IPS-20b (cell line): ENCODE data around the gene RHO.
"Not testable (repeated sequence)": the region's sequence is repeated elsewhere in the genome, so short reads cannot be mapped to it uniquely, and the experiment has no call there.

ENCODE experiments used
- H3K27ac ChIP-seq: one replicate; pipeline ENCODE4 v1.5.1; 2013; ENCODE audit warnings: low read length
- H3K27me3 ChIP-seq: 2 replicates; pipeline ENCODE4 v1.6.1; 2013; ENCODE audit warnings: mild to moderate bottlenecking, low read length, inconsistent platforms; ENCODE audit not compliant: insufficient read depth
- H3K36me3 ChIP-seq: 2 replicates; pipeline ENCODE4 v1.6.1; 2013; ENCODE audit warnings: low read depth, mild to moderate bottlenecking, inconsistent platforms, low read length, moderate library complexity; ENCODE audit not compliant: insufficient read depth
- H3K4me1 ChIP-seq: 2 replicates; pipeline ENCODE4 v1.6.1; 2013; ENCODE audit warnings: mild to moderate bottlenecking, control low read depth, inconsistent platforms, low read length, moderate library complexity; ENCODE audit not compliant: insufficient read depth
- H3K4me3 ChIP-seq: 2 replicates; pipeline ENCODE4 v1.5.1; 2013; ENCODE audit warnings: mild to moderate bottlenecking, low read length, inconsistent platforms
- H3K9ac ChIP-seq: 2 replicates; pipeline ENCODE4 v1.6.1; 2013; ENCODE audit warnings: low read depth, mild to moderate bottlenecking, inconsistent platforms, low read length, moderate library complexity
- H3K9me3 ChIP-seq: 2 replicates; pipeline ENCODE4 v1.6.1; 2013; ENCODE audit warnings: mild to moderate bottlenecking, low read depth, low read length, inconsistent platforms; ENCODE audit not compliant: insufficient read depth

The RHO gene

DNA sequence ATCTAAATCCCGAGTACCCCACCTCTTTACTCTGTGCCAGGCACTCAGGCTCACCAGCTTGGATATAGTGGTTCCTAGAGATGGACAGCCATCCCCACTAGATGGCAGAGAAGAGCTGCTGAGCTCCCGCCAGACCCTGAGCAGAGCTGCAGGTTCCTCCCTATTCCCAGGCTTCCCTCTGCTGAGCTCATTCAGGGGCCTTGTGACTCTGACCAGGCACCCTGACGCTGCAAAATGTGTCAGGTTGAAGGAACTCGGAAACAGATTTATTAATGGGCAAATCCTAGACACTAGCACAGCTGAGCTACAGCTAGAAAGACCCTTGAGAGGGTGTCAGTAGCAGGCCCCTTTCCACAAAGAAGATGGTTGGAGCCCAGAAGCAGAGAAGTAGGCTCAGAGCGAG is 38.2 kb upstream of the RHO start:
- H3K9ac ChIP-seq = peak overlapping the region; percentile 60; the same call in 1 of the 2 replicates
- H3K9me3 ChIP-seq = no peaks in the 10 kb centered on the region
- no peaks in the 10 kb centered on the region for H3K27me3 ChIP-seq
- H3K4me3 ChIP-seq = no peak overlapping the region
- H3K4me1 ChIP-seq = peaks cover 22% of the 10 kb centered on the region
- H3K36me3 ChIP-seq = peaks cover 18% of the 10 kb centered on the region; the same call in 1 of the 2 replicates
- peak overlapping the region; percentile 39 for H3K27ac ChIP-seq

DNA sequence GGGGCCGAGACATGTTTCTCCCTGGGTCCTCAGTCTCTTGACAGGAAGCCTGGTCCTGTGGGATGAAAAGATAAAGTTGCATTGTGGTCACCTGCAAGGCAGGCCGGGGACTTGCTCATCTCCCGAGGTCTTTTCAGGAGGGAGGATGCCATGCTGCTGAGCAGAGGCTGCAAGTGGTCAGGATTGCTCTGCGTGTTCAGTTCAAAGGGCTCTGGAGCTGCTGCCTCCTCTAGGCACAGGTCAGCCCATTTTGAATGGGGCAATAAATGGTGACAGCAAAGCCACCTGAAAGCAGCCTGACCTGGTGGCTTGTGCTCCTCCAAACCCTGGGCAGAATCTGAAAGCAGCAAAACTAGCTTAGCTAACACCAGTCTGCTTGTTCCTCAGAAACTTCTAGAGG is 37.4 kb upstream of the RHO start:
- not testable (repeated sequence) for H3K4me3 ChIP-seq

DNA sequence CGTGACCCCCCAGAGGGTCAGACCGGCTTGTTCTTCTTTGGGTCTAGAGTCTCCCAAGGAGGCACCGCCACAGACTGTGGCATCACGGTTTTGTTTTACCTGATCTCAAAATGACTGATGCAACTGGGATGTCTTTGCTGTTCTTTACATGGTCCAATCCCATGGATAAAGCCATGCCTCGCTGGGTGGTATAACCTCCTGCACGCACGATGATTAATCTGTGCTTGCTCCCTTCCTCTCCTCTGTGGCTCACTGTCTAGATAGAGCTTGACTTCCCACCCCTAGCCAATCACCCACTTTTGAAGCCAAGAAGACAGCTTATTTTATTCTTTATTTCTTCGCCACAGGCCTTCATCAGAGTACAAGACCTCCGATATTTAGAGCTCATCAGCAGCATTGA is 36.6 kb upstream of the RHO start:
- H3K36me3 ChIP-seq = peaks cover 18% of the 10 kb centered on the region; the same call in 1 of the 2 replicates
- no peak overlapping the region for H3K4me3 ChIP-seq
- no peaks in the 10 kb centered on the region for H3K9me3 ChIP-seq
- H3K4me1 ChIP-seq = peaks cover 10% of the 10 kb centered on the region
- no peaks in the 10 kb centered on the region for H3K27me3 ChIP-seq
- H3K27ac ChIP-seq = no peak overlapping the region
- no peak overlapping the region for H3K9ac ChIP-seq

More for the DNA sequence above, 37.4 kb upstream of the RHO start:
- H3K9me3 ChIP-seq, H3K27me3 ChIP-seq, H3K27ac ChIP-seq, H3K9ac ChIP-seq: not testable (repeated sequence)
- Histone ChIP-seq H3K36me3 (peaks cover 18% of the 10 kb centered on the region; the same call in 1 of the 2 replicates), H3K4me1 (peaks cover 15% of the 10 kb centered on the region)

DNA sequence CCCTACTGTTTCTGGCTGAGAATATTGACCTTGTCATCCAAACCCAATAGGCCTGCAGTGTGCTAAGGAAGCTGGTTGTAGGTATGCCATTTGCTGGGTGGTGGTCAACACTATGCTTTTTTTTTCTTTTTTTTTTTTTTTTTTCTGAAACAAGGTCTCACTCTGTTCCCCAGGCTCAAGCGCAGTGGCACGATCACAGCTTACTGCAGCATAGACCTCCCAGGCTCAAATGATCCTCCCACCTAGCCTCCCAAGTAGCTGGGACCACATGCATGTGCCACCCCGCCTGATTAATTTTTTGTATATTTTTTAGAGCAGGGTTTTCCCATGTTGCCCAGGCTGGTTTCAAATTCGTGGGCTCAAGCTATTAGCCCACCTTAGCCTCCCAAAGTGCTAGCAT is 35.7 kb upstream of the RHO start:
- Histone ChIP-seq H3K9ac (no peak overlapping the region), H3K27ac (no peak overlapping the region), H3K36me3 (peaks cover 26% of the 10 kb centered on the region; the same call in 1 of the 2 replicates), H3K27me3 (no peaks in the 10 kb centered on the region), H3K4me1 (peaks cover 9% of the 10 kb centered on the region; the same call in 1 of the 2 replicates), H3K4me3 (no peak overlapping the region), H3K9me3 (no peaks in the 10 kb centered on the region)

DNA sequence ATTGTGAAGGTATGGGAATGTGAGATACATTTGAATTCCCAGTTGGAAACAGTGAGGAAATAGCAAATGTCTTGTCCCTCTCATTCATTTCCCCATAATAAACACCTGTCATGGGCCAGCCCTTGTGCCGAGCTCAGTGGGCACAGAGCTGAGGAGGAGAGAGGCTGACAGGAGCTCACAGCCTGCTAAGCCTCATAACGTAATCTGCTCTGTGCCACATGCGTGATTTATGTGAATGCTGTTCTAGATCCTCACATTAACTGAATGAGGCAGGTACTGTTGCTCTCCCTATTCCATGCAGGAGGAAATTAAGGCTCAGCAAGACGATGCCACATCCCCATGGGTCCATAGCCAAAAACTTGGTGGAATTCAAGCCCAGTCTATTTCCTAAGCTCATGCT is 35.2 kb upstream of the RHO start:
- H3K36me3 ChIP-seq = peaks cover 28% of the 10 kb centered on the region; the same call in 1 of the 2 replicates
- no peak overlapping the region for H3K9ac ChIP-seq
- H3K27ac ChIP-seq = no peak overlapping the region

DNA sequence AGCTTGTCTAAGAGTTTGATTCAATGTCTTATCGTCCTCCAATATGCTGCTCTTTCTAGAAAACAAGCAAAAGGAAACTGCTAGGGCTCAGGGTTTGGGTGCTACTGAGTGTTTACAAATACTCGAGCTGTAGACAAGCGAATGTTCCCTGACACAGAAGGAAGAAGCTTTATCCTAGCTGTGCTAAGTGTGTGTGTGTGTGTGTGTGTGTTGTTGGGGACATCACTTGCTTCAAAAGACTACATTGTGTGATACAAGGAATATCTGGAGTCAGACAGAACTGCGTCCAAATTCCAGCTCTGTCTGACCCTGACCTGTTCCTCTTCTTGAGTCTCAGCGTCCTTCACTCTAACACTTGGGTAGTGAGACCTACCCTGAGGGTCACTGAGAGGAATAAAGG is 33.9 kb upstream of the RHO start:
- H3K4me1 ChIP-seq, H3K4me3 ChIP-seq, H3K27ac ChIP-seq, H3K9ac ChIP-seq, H3K9me3 ChIP-seq, H3K27me3 ChIP-seq: not testable (repeated sequence)
- H3K36me3 ChIP-seq = peaks cover 28% of the 10 kb centered on the region; the same call in 1 of the 2 replicates

More for the DNA sequence above, 35.2 kb upstream of the RHO start:
- Histone ChIP-seq H3K4me3 (no peak overlapping the region), H3K4me1 (peaks cover 9% of the 10 kb centered on the region; the same call in 1 of the 2 replicates), H3K9me3 (no peaks in the 10 kb centered on the region), H3K27me3 (no peaks in the 10 kb centered on the region)

DNA sequence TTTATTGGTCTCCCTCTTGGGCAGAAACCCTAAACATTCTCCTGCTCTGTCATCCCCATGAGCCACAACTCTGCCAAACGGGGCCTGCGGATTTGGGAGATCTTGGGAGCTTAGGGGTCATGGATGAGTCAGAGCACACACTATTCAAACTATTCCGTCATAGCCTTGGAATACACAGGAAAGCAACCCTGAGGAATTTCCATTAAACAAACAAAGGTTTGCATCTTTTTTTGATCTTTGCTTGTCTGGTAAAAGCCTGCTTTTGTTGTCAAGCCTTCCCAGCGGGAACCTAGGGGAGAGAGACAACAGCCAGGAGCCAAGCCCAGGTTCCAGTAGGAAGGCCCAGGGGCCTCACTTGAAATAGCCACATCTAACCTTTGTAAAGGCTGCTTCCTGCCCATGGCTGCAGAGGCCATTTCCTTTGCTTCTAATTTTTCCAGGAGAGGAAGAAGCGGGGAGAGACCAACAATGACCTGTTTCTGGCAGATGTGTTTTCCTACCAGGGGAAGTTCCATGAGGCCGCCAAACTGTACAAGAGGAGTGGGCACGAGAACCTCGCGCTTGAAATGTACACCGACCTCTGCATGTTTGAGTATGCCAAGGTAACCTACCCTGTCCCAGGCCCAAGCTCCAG is 33.3 kb upstream of the RHO start:
- not testable (repeated sequence) for H3K4me3 ChIP-seq, H3K9me3 ChIP-seq, H3K4me1 ChIP-seq, H3K27me3 ChIP-seq, H3K9ac ChIP-seq, H3K27ac ChIP-seq
- peaks cover 31% of the 10 kb centered on the region for H3K36me3 ChIP-seq

DNA sequence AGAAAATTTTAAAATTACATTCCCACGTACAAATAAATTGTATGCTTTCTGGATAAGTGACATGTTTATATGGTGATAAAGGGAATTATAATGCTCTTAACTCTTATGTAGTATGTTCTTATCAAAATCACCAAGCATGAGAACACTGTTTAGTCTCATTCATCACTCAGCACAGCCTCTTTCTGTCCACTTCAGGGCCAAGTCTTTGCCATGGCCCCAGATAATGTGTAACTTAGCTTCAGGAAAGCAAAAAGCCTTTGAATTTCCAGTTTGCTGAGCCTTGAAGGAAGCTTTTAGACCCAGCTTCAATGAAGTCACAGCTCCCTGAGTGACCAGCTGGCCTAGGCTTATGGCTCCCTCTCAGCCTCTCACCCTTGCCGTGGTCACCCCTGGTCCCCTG is 30.6 kb upstream of the RHO start:
- H3K4me3 ChIP-seq, H3K4me1 ChIP-seq, H3K27ac ChIP-seq, H3K9ac ChIP-seq, H3K9me3 ChIP-seq, H3K27me3 ChIP-seq: not testable (repeated sequence)
- peaks cover 22% of the 10 kb centered on the region for H3K36me3 ChIP-seq

DNA sequence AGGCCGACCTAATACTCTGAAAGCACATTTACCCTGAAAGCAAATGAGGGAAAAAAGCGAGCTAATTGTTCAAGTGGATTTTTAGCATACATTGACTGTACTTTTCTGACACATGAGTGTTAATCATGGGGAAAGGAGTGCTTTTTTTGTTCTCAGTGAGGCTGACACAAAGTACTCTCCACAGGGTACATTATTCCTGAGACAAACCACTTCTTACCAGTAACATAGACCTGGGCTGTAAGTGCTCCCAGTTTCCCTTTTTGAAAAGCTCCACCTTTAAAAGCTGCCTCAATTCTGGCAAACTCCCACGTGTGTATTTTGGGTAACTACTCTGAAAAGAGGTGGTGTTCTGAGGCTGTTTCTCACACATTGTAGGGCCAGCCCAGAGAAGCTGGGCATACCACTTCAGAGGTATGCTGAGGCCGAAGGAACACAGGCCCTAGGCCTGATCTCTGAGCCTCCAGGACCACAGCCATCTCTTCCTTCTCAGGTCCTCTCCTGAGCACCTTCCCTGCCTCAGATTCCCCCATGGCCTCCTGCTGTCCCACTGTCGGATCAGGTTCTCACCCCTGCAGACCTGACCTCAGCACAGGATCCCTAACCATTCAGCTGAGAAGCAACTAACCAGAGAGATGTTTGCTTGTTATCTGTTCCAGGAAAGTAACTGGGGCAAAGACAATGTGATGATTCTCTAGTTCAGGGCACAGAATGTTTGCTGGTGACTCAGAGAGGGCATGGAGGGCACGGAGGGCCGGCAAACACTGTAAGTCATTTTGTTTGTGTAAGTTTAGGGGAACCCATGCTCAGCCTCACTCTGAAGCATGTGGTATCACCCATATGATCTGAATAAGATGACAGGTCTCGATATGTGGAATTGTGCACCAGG is 29.6 kb upstream of the RHO start:
- not testable (repeated sequence) for H3K9me3 ChIP-seq, H3K4me1 ChIP-seq, H3K9ac ChIP-seq, H3K27me3 ChIP-seq, H3K27ac ChIP-seq, H3K4me3 ChIP-seq
- peaks cover 25% of the 10 kb centered on the region for H3K36me3 ChIP-seq

DNA sequence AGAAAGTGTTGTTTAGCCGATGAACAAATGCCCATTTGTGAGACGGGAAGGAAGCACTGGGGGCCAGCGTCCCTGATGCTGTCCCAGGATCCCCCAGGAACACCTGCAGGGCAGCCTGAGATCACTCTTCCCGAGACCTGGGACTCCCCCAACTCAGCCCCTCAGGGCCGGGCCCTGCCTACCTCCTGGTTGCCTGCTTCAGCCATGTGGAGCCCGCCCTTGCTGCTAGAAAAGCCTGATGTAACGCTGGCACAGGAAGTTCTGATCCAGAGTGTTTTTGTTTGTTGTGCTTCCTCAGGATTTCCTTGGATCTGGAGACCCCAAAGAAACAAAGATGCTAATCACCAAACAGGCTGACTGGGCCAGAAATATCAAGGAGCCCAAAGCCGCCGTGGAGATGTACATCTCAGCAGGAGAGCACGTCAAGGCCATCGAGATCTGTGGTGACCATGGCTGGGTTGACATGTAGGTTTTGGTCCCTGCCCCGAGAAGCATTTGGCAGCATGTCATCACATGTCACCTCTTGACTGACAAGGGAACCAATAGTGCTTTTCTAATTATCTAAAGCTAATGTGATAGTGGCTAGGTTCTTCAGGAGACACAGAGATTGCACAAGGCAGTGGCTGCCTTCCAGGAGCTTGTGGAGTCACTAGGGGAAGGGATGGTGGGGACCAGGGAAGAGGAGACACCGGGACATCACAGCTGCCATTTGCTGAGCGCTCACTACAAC is 28.7 kb upstream of the RHO start:
- H3K4me3 ChIP-seq, H3K27ac ChIP-seq, H3K27me3 ChIP-seq, H3K9ac ChIP-seq, H3K9me3 ChIP-seq, H3K4me1 ChIP-seq: not testable (repeated sequence)
- peaks cover 31% of the 10 kb centered on the region for H3K36me3 ChIP-seq

DNA sequence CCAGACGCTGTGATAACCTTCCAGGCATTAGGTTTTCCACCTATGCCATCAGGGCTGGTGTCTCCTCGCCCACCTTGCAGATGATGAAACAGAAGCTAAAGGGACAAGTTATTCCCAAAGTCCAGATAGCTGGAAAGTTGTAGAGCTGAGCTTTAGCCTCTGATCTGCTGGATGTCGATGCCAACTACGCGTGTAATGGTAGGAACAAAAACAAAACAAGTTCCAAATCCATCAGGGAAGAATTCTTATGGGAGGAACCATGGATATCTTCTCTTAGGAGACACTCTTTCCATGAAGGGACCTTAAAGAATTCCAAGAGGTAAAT is 28.1 kb upstream of the RHO start:
- H3K9ac ChIP-seq = no peak overlapping the region
- H3K4me3 ChIP-seq = no peak overlapping the region
- no peaks in the 10 kb centered on the region for H3K27me3 ChIP-seq
- no peaks in the 10 kb centered on the region for H3K4me1 ChIP-seq
- peaks cover 37% of the 10 kb centered on the region for H3K36me3 ChIP-seq
- no peaks in the 10 kb centered on the region for H3K9me3 ChIP-seq
- H3K27ac ChIP-seq = no peak overlapping the region
